Ammon's horn (tissue), 1 donor: ENCODE results near the gene TNXB.
"Not testable (repeated sequence)": the region's sequence is repeated elsewhere in the genome, so short reads cannot be mapped to it uniquely, and the experiment has no call there.

ENCODE experiments used
- DNase-seq: peaks from one replicate; pipeline ENCODE4 v3.0.0-alpha.2; 2016; ENCODE audit warnings: low spot score

The TNXB gene

DNA sequence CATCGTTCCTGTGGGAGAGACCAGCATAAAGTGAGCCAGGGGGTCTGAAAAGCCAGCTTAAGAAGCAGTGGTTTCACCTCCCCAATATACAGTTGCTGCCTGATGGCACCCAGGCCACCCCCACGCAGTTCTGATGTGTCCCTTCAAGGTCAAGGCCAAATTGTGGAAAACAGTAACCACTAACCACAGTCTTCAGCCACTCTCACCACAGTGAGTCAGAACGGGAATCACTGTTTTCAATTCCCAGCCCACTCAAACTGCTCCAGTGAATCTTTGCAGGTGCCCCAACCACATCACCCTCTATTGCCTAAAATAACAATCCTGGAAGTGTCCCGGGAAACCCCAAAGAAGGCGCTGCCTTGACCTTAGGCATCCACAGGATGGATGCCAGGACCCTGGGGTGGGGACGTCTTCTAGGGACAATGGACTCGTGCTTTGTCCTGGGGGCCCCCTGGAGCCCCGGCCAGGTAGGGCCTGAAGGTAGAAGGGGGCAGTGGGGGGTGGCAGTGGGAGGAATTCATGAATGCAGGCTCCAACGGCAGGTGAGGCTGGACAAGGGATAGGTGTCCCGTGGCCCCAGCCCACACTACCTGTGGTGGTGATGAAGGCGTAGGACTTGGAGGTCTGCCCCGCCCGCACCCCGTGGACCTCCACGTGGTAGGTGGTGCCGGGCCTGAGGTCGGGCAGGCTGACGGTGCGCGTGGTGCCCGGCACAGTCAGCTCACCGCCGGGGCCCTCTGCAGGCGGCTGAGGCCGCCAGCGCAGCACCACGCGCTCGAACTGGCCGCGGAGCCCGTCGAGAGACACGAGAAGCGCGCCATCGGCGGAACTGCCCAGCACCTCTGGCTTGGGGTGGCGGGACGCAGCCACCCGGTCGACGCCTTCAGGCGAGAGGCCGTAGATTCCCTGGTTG, 22.2 kb downstream of the TNXB start:
- DNase-seq = no peak

- no peak for DNase-seq
These were observed 23.2 kb downstream of the TNXB start for GRCh38 chr6:32085759-32086459.

DNA sequence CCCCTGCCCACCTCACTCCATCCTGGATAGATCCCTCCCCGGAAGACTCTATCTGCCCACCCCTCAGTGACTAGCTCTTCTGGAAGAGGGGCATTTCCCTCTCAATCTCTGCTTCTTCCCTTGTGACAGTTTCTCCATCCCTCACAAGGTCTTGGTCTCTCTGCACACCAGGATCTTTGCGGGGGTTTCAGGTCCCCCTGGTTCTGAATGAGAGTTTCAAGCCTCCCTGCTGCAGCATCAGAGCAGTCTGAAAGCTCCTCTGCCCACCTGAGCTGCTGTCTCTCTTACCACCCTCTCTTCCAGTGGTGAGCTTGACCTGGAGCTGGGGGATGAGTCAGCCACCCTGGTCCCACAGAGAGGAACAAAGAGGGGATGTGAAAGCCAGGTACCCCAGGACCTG, 24.4 kb downstream of the TNXB start:
- no peak for DNase-seq

GRCh38 chr6:32083812-32084768, 25.0 kb downstream of the TNXB start:
- no peak for DNase-seq

- no peak for DNase-seq
These were observed 26.2 kb downstream of the TNXB start for GRCh38 chr6:32082935-32083334.

DNA sequence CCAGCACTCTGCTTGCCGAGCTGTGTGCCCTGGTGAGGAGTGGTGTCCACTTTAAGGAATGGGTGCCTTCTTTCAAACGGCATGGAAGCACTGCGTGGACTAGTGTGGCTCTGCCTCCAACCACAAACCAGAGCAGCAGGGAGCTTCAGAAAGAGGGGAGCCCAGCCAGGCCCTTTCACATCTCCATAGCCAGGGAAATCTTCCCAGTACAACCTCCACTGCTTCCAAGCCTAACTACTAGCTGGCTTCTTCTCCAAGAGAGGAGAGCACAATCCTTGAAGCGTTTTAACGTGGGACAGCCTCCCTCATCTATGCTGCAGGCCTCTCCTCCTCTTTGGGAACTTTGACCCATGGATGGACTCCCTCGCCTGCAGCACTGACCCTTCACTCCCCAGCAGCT, 26.7 kb downstream of the TNXB start:
- DNase-seq = no peak

GRCh38 chr6:32081168-32081990, 27.8 kb downstream of the TNXB start:
- DNase-seq = no peak

- DNase-seq = no peak
These were observed 29.4 kb downstream of the TNXB start for GRCh38 chr6:32079566-32080290.

- DNase-seq = no peak
These were observed 32.8 kb downstream of the TNXB start for GRCh38 chr6:32076321-32076809.

- no peak for DNase-seq
These were observed 33.4 kb downstream of the TNXB start for GRCh38 chr6:32075781-32076180.

DNA sequence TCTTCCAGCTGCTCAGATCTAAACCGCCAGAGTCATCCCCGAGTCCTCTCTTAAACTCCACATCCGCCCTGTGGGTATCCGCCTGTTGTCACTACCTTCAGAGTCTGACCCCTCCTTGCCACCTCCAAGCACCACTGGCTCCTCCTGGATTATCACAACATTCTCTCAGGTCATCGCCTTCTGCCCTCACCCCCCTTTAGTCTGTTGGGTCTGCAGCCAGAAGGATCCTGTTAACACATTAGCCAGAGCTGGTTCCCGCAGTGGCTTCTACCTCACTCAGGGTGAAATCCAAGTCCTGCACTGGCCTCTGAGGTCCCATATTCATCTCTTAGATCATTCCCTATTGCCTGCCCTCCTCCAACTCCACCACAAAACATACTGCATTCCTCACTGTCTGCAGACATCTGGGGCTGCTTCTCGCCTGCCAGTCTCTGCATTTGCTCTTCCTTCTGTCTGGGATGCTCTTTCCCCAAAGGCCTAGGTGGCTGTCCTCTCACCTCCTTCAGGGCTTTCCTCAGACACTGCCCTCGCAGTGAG, 34.1 kb downstream of the TNXB start:
- no peak for DNase-seq

- no peak for DNase-seq
These were observed 35.5 kb downstream of the TNXB start for GRCh38 chr6:32073613-32074012.

GRCh38 chr6:32073101-32073500, 36.0 kb downstream of the TNXB start:
- no peak for DNase-seq

DNA sequence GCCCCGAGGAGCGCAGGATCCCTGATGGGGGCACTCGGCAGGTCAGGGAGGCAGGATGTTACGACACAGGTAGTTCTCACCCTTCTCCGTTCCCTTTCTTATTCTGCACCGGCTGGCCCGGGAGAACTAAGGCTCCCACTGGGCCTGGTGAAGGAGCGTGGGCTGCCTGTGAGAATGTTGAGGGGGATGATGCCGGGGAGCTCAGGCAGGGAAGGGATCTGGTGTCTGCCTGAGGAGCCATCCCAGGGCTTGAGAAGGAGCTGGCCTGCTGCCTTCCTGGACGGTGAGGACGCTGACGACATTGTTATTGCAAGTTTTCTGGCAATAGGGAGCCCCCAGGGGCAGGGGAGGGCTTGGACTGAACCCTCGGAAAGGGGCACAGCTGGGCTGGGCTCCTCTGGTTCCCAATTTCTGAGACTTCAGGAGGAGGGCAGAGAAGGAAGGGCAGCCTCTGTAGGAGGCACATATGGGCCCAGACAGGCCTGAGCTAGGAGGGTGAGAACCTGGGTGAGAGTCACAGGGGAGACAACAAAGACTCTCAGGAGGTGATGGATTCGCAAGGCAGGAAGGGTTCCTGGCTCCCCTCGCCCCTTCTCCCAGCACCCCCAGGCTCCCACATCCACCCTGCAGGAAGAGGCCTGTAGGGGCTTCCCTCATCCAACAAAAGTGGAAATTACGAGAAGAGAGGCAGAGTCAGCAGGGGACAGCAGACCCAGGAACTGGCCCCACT, 38.2 kb downstream of the TNXB start:
- no peak for DNase-seq

DNA sequence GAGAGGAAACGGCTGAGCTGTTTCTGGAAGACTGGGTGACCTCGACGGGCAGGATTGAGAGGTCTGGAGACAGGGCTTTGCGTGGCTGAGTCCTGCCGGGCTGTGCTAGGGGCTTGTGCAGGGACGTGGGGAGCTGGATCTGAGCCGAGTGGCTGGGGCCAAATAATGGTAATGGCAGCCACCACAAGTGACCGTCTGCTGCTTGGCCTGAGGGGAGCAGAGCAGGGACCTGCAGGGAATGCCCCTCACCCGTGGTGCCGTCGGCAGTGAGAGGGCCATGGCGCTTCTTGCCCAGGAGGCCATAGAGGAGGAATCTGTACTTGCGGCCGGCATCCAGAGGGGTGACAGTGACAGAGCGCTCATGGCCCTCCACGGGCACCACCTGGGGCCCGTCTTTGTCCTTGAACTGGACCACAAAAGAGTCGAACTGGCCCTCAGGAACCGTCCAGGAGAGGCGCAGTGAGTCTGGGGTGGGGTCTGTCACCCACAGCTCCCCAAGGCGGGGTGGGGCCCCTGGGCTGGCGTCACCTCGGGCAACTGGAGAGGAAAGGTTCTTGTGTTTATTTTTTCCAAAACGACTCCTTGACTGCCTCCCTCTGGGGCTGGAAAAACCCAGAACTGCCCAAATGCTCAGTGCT, 39.1 kb downstream of the TNXB start:
- DNase-seq = no peak

DNA sequence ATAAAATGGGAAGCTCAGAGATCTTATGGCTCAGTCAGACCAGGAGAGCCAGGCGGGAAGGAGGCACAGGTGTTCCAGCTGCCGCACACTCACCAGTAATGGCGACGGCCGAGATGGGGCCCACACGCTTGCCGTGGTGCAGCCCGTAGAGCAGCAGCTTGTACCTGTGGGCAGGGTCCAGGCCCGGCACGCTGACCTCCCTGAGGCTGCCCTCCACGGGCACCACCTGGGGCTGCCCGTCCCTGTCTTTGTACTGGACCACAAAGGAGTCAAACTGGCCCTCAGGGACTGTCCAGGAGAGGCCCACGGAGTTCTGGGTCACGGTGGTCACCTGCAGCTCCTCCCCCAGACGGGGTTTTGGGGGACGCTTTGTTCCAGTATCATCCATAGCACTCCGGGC, 39.7 kb downstream of the TNXB start:
- DNase-seq = no peak

DNA sequence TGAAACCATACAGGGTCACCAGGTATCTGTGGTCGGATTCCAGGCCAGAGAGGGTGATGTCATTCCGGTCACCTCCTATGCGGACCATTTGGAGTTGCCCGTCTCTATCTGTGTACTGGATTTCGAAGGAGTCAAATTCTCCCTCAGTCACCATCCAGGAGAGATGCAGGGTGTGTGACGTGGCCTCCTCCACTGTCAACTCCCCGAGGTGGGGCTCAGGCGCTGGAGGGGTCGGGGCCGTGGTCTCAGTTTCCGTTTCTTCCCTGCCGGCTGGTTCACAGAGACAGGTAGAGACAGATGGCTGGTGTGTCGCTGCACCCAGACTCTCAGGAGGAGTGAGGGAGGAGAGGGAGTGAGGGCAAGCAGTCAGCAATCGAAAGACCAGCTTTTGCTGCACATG, 40.3 kb downstream of the TNXB start:
- no peak for DNase-seq

- not testable (repeated sequence) for DNase-seq
These were observed 40.8 kb downstream of the TNXB start for GRCh38 chr6:32068315-32068714.

- DNase-seq = not testable (repeated sequence)
These were observed 41.6 kb downstream of the TNXB start for GRCh38 chr6:32067521-32067920.
